Medulla oblongata (tissue), 1 donor: ENCODE results near the gene PSEN2.

Source experiments
- DNase-seq: peaks from one replicate; pipeline ENCODE4 v3.0.0-alpha.2; 2015; ENCODE audit errors: extremely low spot score

The PSEN2 gene

DNA sequence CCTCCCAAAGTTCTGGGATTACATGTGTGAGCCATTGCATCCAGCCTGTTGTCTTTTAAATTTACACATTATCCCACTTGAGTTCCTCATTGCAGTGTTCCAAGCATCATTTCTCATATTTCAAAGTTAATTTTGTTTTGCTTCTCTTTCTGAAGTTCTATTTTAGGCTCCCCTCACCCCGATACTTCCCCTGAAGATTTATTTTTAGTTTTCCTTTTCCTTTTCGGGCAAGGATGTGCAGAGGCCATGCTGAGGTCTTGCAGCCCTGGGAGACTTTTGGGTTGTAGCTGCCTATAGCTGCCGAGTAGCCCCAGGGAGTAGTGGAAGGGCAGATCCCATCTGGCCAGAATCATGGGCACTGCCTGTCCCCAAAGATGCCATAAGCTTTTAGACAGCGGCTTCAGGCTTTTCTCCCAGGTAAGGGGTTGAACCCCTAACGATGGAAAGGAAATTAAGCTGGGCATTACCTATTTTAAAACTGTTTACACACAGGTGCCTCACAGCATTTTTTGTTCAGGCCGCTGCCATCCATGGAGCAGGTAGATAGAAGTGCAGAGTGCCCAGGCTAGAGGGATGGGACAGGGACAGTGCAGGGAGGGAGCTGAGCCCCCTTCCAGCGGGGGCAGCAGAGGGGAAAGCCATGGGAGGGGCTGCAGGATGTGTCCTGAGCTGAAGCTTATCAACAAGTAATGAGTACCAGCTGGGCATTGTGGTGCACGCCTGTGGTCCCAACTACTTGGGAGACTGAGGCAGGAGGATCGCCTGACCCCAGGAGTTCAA, 15.9 kb downstream of the PSEN2 start:
- DNase-seq, result no peak

GRCh38 chr1:226887006-226887405, 16.6 kb downstream of the PSEN2 start:
- DNase-seq, result no peak

- DNase-seq, result no peak
Measured at GRCh38 chr1:226888021-226888420, 17.6 kb downstream of the PSEN2 start.

DNA sequence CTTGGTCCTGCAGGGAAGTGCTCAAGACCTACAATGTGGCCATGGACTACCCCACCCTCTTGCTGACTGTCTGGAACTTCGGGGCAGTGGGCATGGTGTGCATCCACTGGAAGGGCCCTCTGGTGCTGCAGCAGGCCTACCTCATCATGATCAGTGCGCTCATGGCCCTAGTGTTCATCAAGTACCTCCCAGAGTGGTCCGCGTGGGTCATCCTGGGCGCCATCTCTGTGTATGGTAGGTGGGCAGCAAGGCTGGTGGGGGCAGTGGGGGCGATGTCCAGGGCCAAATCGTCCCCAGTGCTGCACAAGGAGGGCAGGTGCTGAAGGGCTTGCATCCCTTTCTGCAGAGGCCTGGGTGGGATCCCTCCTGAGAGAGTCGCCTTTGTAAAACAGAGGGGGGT, 18.4 kb downstream of the PSEN2 start:
- DNase-seq, result no peak

GRCh38 chr1:226889616-226890330, 19.4 kb downstream of the PSEN2 start:
- DNase-seq, result no peak

GRCh38 chr1:226890331-226891108, 20.1 kb downstream of the PSEN2 start:
- DNase-seq, result no peak

- no peak for DNase-seq
Measured at GRCh38 chr1:226891346-226891745, 20.9 kb downstream of the PSEN2 start.

GRCh38 chr1:226891846-226892523, 21.6 kb downstream of the PSEN2 start:
- DNase-seq, result no peak

GRCh38 chr1:226892524-226892875, 22.1 kb downstream of the PSEN2 start:
- DNase-seq, result no peak

- no peak for DNase-seq
Measured at GRCh38 chr1:226893936-226894335, 23.5 kb downstream of the PSEN2 start.

- DNase-seq, result no peak
Measured at GRCh38 chr1:226894826-226895225, 24.4 kb downstream of the PSEN2 start.

- no peak for DNase-seq
Measured at GRCh38 chr1:226895644-226896043, 25.2 kb downstream of the PSEN2 start.

DNA sequence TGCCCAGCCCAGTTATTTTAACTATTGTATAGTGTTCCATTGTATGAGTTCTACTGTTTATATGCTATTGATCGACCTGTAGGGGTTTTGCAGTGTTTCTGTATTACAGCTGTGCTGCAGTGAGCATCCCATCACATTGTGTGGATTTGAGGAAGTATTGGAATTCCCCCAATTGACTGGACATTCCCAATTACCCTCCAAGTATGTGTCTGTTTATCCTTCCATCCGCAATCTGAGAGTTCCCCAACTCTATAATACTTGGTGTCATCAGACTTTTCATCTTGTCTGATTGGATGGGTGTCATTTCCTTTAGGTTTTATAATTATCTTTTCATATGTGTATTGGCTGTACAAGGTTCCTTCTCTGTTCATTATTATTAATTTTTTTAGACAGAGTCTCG, 27.8 kb downstream of the PSEN2 start:
- DNase-seq, result no peak

DNA sequence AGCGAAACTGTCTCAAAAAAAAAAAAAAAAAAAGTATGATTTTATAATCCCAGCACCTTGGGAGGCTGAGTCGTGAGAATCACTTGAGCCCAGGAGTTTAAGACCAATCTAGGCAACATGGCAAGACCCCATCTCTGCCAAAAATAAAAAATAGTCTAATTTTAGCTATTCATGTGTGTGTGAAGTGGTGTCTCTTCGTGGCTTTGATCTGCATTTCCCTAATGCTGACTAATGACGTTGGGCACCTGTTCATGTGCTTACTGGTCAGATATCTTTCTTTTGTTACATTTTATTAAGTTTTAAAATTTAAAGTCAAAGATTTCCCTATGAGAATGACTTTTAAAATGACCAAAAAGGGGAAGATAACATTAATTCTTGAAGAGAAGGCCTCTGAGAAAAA, 31.0 kb downstream of the PSEN2 start:
- DNase-seq, result no peak

- no peak for DNase-seq
Measured at GRCh38 chr1:226902601-226903000, 32.2 kb downstream of the PSEN2 start.

- DNase-seq, result peak; percentile 23
Measured at GRCh38 chr1:226903819-226904716, 33.7 kb downstream of the PSEN2 start.

- DNase-seq, result no peak
Measured at GRCh38 chr1:226904772-226905171, 34.4 kb downstream of the PSEN2 start.

GRCh38 chr1:226908419-226908818, 38.0 kb downstream of the PSEN2 start:
- no peak for DNase-seq

GRCh38 chr1:226908913-226909312, 38.5 kb downstream of the PSEN2 start:
- no peak for DNase-seq

DNA sequence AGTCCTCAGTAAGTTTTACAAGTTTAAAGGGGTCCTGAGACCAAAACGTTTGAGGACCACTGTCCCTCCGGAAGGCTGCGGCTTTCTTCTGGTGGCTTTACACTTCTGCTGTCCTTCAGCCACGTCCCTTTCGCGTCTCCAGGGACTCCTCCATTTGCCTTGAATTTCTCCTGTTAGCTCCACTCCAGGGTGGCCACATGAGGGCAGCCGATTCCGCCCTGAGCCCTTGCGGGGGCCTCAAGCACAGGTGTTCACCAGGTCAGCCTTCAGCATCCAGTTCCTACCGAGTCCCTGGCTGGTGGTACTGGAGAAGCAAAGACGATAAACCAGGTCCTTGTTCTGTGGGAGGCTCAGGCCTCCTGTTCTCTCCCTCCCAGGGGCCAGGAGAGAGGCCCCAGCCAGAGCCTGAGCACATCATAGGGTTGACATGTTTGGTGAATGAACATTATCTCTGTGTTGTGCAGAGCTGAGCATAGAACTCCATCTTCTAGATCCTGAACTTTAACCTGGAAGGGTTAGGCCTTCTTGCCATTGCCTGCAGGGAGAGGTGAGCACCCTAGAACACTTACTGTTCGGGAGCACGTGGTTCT, 42.3 kb downstream of the PSEN2 start:
- DNase-seq, result peak; percentile 56

DNA sequence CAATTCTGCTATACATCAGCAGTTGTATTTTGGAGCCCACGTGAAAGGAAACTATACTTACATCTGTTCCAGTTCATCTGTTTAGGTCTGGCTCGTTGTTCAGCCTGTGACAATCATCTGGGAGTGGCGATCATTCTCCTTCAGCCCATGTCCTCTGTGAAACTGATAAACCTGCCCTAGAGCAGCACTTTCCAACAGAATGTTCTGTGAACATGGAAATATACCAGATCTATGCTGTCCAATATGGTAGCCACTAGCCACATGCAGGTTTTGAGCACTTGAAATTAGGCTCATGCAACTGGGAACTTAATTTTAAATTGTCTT, 45.2 kb downstream of the PSEN2 start:
- DNase-seq, result no peak
